ENCODE data around the gene RTP5. TPM values are rescaled to one million over a fixed set of nuclear protein-coding genes. Genes with fewer than 3 reads are reported as not detected.

Gene RTP5
- total RNA-seq, 2 experiments from 2014 or later, result 0.30 to 0.36 TPM

DNA sequence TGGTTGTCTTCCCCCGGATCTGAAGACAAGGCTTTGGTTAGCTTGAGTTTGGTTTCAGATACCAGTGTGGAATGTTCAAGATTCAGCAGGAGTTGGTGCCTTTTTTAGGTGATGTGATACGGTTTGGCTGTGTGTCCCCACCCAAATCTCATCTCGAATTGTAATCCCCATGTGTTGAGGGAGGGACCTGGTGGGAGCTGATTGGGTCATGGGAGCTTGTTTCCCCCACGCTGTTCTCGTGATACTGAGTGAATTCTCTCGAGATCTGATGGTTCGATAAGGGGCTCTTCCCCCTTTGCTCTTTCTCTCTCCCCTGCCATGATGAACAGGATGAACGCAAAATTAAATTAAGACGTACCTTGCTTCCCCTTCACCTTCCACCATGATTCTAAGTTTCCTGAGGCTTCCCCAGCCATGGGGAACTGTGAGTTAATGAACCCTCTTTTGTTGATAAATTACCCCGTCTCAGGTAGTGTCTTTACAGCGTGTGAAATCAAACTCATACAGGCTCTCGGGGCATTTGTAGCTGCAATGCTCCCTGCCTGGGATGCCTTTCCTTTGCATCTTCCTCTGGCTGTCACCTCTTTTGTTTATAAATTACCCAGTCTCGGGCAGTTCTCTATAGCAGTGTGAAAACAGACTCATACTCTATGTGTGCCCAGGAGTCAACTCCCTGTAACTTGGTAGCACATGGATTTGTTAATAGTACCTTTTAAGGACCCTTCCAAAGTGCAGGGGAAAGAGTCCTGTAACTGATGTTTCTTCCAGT, 32.1 kb upstream of the RTP5 start:
- H3K9me3 ChIP-seq (ENCODE audit: control insufficient read depth in 1 of 2, insufficient read depth in 1 of 2, low read length in 2 of 2), result no peaks in the 10 kb centered on the region
- no peak for ATAC-seq (ENCODE audit: poor library complexity)
- CTCF ChIA-PET, result no interaction called here
- Mint-ChIP-seq H3K36me3 (ENCODE audit: low read depth) (no peaks in the 10 kb centered on the region), H3K27ac (no peak overlapping the region), H3K4me1 (ENCODE audit: low read depth) (peaks cover 10% of the 10 kb centered on the region), H3K27me3 (no peaks in the 10 kb centered on the region), H3K4me3 (no peak overlapping the region), H3K9me3 (no peaks in the 10 kb centered on the region)
- H3K36me3 ChIP-seq (ENCODE audit: insufficient read depth, low read length), result no peaks in the 10 kb centered on the region
- TF ChIP-seq, protein P1, sequence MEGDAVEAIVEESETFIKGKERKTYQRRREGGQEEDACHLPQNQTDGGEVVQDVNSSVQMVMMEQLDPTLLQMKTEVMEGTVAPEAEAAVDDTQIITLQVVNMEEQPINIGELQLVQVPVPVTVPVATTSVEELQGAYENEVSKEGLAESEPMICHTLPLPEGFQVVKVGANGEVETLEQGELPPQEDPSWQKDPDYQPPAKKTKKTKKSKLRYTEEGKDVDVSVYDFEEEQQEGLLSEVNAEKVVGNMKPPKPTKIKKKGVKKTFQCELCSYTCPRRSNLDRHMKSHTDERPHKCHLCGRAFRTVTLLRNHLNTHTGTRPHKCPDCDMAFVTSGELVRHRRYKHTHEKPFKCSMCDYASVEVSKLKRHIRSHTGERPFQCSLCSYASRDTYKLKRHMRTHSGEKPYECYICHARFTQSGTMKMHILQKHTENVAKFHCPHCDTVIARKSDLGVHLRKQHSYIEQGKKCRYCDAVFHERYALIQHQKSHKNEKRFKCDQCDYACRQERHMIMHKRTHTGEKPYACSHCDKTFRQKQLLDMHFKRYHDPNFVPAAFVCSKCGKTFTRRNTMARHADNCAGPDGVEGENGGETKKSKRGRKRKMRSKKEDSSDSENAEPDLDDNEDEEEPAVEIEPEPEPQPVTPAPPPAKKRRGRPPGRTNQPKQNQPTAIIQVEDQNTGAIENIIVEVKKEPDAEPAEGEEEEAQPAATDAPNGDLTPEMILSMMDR (IDR thresholded peaks at IDR 0.05), result no peak
- no peaks in the 10 kb centered on the region for H3K27me3 ChIP-seq (ENCODE audit: control insufficient read depth in 1 of 2, insufficient read depth in 2 of 2, low read length in 2 of 2)
- POLR2A ChIA-PET, result no interaction called here
- no peak overlapping the region for H3K4me3 ChIP-seq (ENCODE audit: low read length)
- intact Hi-C loops (cut with DNase I, micrococcal nuclease), result no loop called here
- no peak for DNase-seq
- no peak overlapping the region for H3K27ac ChIP-seq (ENCODE audit: low read depth in 1 of 2, low read length in 2 of 2)
- no peaks in the 10 kb centered on the region for H3K4me1 ChIP-seq (ENCODE audit: insufficient read depth, low read length)

DNA sequence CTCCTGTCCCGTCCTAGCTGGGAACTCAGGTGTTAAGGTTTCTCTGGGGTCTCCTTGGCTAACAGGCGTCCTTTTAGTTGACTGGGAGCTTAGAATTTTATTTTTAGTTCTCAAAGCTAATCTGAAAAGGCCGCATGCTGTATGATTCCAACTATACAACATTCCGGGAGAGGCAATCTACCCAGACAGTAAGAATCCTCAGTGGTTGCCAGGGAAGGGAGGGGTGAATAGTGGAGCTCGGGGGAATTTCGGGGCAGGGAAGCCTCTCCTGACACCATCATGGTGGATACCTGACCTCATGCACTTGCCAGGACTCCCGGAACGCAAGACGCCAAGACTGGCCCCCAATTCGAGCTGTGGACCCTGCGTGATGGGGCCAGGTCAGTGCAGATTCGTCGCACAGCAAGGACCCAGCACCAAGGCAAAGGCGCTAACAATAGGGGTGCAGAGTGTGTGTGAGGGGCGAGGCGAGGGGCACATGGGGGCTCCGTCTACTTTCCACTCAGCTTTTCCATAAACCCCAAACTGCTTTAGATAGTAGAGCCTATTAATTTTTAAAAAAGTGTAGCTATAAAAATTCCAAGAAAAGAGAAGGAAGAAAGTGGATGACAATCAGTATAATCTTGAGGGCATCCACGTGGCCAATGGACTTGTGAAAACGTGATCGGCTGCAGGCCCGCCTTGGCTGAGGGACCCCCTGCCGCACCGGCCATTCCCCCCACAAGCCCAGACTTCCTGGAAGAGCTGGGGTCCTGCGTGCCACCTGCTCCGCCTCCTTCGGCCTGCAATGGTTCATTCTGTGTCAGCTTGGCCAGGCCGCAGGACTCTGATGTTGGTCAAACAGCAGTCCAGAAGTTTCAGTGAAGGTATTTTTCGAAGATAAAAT, 28.1 kb upstream of the RTP5 start:
- intact Hi-C loops (cut with DNase I, micrococcal nuclease), result no loop called here
- ATAC-seq (ENCODE audit: poor library complexity) (no peak), DNase-seq (peak in 1 of 14 experiments; percentile 19)
- Mint-ChIP-seq H3K36me3 (ENCODE audit: low read depth) (no peaks in the 10 kb centered on the region), H3K4me3 (peak overlapping the region; percentile 49), H3K27ac (peak overlapping the region; percentile 39), H3K4me1 (ENCODE audit: low read depth) (peaks cover 38% of the 10 kb centered on the region), H3K9me3 (no peaks in the 10 kb centered on the region), H3K27me3 (no peaks in the 10 kb centered on the region)
- Histone ChIP-seq H3K36me3 (ENCODE audit: insufficient read depth, low read length) (no peaks in the 10 kb centered on the region), H3K4me1 (ENCODE audit: insufficient read depth, low read length) (peaks cover 32% of the 10 kb centered on the region), H3K27me3 (ENCODE audit: control insufficient read depth in 1 of 2, insufficient read depth in 2 of 2, low read length in 2 of 2) (no peaks in the 10 kb centered on the region), H3K4me3 (ENCODE audit: low read length) (no peak overlapping the region), H3K9me3 (ENCODE audit: control insufficient read depth in 1 of 2, insufficient read depth in 1 of 2, low read length in 2 of 2) (no peaks in the 10 kb centered on the region), H3K27ac (ENCODE audit: low read depth in 1 of 2, low read length in 2 of 2) (no peak overlapping the region)
- ChIA-PET CTCF (interaction anchor here (0.7 kb wide), 1 partner anchor 35 kb away, joined by 3 read pairs; no protein-coding TSS in a partner anchor), POLR2A (no interaction called here)
- TF ChIP-seq, protein P1 (IDR thresholded peaks at IDR 0.05), result no peak

DNA sequence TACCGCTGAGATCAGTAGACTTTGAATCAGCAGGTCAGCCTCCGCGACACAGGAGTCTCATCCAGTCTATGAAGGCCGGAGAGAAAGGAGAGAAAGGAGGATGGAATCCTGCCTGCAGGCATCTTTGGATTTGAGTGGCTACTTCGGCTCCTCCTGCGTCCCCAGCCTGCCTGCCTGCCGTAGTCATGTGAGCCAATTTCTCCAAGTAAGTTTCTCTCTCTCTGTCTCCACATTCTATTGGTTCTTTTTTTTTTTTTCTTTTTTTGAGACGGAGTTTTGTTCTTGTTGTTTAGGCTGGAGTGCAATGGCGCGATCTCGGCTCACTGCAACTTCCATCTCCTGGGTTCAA, 27.5 kb upstream of the RTP5 start:
- peaks cover 34% of the 10 kb centered on the region for H3K4me1 ChIP-seq (ENCODE audit: insufficient read depth, low read length)
- no peak for ATAC-seq (ENCODE audit: poor library complexity)
- no peaks in the 10 kb centered on the region for H3K36me3 ChIP-seq (ENCODE audit: insufficient read depth, low read length)
- ChIA-PET CTCF (no interaction called here), POLR2A (no interaction called here)
- H3K4me3 ChIP-seq (ENCODE audit: low read length), result no peak overlapping the region
- Mint-ChIP-seq H3K4me1 (ENCODE audit: low read depth) (peaks cover 38% of the 10 kb centered on the region), H3K27me3 (no peaks in the 10 kb centered on the region), H3K27ac (peak overlapping the region; percentile 83), H3K4me3 (peak overlapping the region; percentile 56), H3K9me3 (no peaks in the 10 kb centered on the region), H3K36me3 (ENCODE audit: low read depth) (no peaks in the 10 kb centered on the region)
- peak in 1 of 14 experiments; percentile 18 for DNase-seq
- TF ChIP-seq, protein P1 (IDR thresholded peaks at IDR 0.05), result no peak
- no peaks in the 10 kb centered on the region for H3K27me3 ChIP-seq (ENCODE audit: control insufficient read depth in 1 of 2, insufficient read depth in 2 of 2, low read length in 2 of 2)
- H3K27ac ChIP-seq (ENCODE audit: low read depth in 1 of 2, low read length in 2 of 2), result no peak overlapping the region
- H3K9me3 ChIP-seq (ENCODE audit: control insufficient read depth in 1 of 2, insufficient read depth in 1 of 2, low read length in 2 of 2), result no peaks in the 10 kb centered on the region
- intact Hi-C loops (cut with DNase I, micrococcal nuclease), result no loop called here
